AG09319 (cell line): ENCODE measurements around the gene TAF1L.
"Not testable (repeated sequence)": the region's sequence is repeated elsewhere in the genome, so short reads cannot be mapped to it uniquely, and the experiment has no call there.

Experiments used
- DNase-seq: peaks from one replicate; pipeline ENCODE4 v3.0.0-alpha.2; 2010; ENCODE audit warnings: low read depth; ENCODE audit errors: extremely low read depth
- CTCF ChIP-seq: IDR thresholded peaks from 2 replicates; pipeline ENCODE4 v1.5.1; 2011; ENCODE audit warnings: low read depth, mild to moderate bottlenecking, inconsistent platforms, low read length, moderate library complexity

The TAF1L gene

GRCh38 chr9:32647671-32648070 is 12.2 kb upstream of the TAF1L start:
- DNase-seq: no peak

GRCh38 chr9:32644698-32645097 is 9.2 kb upstream of the TAF1L start:
- TF ChIP-seq CTCF: no peak
- DNase-seq: peak; percentile 10

More at GRCh38 chr9:32647671-32648070, 12.2 kb upstream of the TAF1L start:
- TF ChIP-seq CTCF: no peak

- not testable (repeated sequence) for DNase-seq
These were observed 2.3 kb downstream of the TAF1L start for GRCh38 chr9:32633151-32633550.

- DNase-seq: no peak
- TF ChIP-seq CTCF: no peak
These were observed 3.5 kb downstream of the TAF1L start for GRCh38 chr9:32631991-32632390.

GRCh38 chr9:32627394-32627954 is 8.0 kb downstream of the TAF1L start:
- no peak for TF ChIP-seq CTCF
- DNase-seq: no peak

- no peak for TF ChIP-seq CTCF
- DNase-seq: no peak
These were observed 10.1 kb downstream of the TAF1L start for GRCh38 chr9:32625320-32625719.

GRCh38 chr9:32622948-32623347 is 12.5 kb downstream of the TAF1L start:
- TF ChIP-seq CTCF: no peak

GRCh38 chr9:32618261-32618660 is 17.2 kb downstream of the TAF1L start:
- no peak for TF ChIP-seq CTCF
- no peak for DNase-seq

More at GRCh38 chr9:32622948-32623347, 12.5 kb downstream of the TAF1L start:
- no peak for DNase-seq
